H1 (cell line): ENCODE results near the gene UBE2J1.

Experiments used
- CREB1 ChIP-seq: IDR thresholded peaks from 2 replicates; pipeline ENCODE4 v1.6.1; 2012; ENCODE audit warnings: inconsistent platforms
- CTCF ChIP-seq, 3 experiments: IDR thresholded peaks; 1 replicate in 2 of 3; 2 replicates in 1 of 3; pipeline versions ENCODE4 v1.5.1 to v1.6.1; 2011; ENCODE audit warnings: low read length in 3 of 3, mild to moderate bottlenecking in 3 of 3, inconsistent platforms in 2 of 3, low read depth in 1 of 3, moderate library complexity in 1 of 3; ENCODE audit not compliant: insufficient read depth in 1 of 3; ENCODE audit errors: control extremely low read depth in 1 of 3
- MAX ChIP-seq: IDR thresholded peaks from 2 replicates; pipeline ENCODE4 v1.6.1; 2012; ENCODE audit warnings: inconsistent platforms
- POU5F1 ChIP-seq: IDR thresholded peaks from 2 replicates; pipeline ENCODE4 v1.6.1; 2011; ENCODE audit warnings: low read depth, mild to moderate bottlenecking, low read length, moderate library complexity
- RAD21 ChIP-seq, 2 experiments: IDR thresholded peaks in 1 of 2; conservative IDR thresholded peaks in 1 of 2; 2 replicates each; pipeline ENCODE4 v1.6.1; 2011; ENCODE audit warnings: low read depth in 2 of 2, low read length in 2 of 2, improper control_type of control experiment in 1 of 2, inconsistent platforms in 1 of 2, mild to moderate bottlenecking in 1 of 2, moderate library complexity in 1 of 2
- TAF1 ChIP-seq: IDR thresholded peaks from 2 replicates; pipeline ENCODE4 v1.6.1; 2011; ENCODE audit warnings: mild to moderate bottlenecking, low read depth, low read length
- USF2 ChIP-seq: IDR thresholded peaks from 2 replicates; pipeline ENCODE4 v1.6.1; 2011; ENCODE audit warnings: low read length, improper control_type of control experiment
- YY1 ChIP-seq: IDR thresholded peaks from 2 replicates; pipeline ENCODE4 v1.6.1; 2011; ENCODE audit warnings: low read depth, mild to moderate bottlenecking, low read length
- ZNF274 ChIP-seq: IDR thresholded peaks from 2 replicates; pipeline ENCODE4 v1.7.0; 2012; ENCODE audit warnings: low read length, borderline replicate concordance; ENCODE audit errors: extremely low read depth

GRCh38 chr6:89378628-89379027, 26.1 kb upstream of the UBE2J1 start:
- TF ChIP-seq CTCF (IDR thresholded peaks at IDR 0.05; ENCODE audit: control extremely low read depth in 1 of 3, insufficient read depth in 1 of 3, low read depth in 1 of 3, low read length in 3 of 3) (no peak), POU5F1 (no peak), USF2 (no peak), CREB1 (no peak), MAX (no peak), YY1 (no peak), RAD21 (IDR thresholded peaks at IDR 0.05 in 1 of 2, conservative IDR thresholded peaks at IDR 0.05 in 1 of 2; ENCODE audit: low read depth in 2 of 2, low read length in 2 of 2) (no peak), ZNF274 (no peak), TAF1 (no peak)
